ENCODE data around the gene COMMD6.
A peak's percentile ranks its signal among the peaks of the same experiment; 100 is the strongest.

DNA sequence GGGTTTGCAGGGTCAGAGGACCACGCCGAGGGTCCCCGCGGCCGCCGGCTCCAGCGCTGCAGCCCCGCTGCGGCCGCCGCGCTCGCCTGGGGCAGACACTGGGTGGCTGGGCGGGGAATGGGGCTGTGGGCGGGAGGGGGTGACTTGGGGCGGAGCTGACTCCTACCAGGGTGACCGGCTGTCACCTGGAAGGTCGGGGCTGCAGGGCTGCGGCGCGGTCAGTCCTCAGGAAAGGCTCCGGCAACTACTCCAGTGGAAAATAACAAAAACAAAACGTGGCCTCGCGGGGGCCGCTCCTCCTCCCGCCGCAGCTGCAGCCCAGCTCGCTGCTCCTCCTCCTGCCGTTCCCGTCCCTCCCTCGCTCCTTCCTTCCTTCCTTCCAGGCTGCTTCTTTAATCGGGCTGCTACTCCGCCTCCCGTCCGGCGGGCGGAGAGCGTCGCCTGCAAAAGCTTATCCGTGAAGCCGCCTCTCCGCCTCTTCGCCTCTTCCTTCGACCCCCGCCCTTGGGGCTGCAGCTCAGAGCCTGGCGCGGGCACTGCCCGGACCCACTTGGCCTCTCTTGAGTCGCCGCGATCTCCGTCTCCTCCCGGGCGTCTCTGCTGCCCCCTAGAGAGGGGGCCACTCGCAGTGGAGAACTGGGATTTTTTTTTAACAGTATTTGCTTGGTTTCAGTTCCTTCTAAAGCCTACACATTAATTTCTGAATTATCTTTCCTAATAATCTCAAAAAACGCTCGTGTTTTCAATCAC is 55.4 kb downstream of the COMMD6 start, which contains the start of gene TBC1D4:
- TF ChIP-seq, protein P1, sequence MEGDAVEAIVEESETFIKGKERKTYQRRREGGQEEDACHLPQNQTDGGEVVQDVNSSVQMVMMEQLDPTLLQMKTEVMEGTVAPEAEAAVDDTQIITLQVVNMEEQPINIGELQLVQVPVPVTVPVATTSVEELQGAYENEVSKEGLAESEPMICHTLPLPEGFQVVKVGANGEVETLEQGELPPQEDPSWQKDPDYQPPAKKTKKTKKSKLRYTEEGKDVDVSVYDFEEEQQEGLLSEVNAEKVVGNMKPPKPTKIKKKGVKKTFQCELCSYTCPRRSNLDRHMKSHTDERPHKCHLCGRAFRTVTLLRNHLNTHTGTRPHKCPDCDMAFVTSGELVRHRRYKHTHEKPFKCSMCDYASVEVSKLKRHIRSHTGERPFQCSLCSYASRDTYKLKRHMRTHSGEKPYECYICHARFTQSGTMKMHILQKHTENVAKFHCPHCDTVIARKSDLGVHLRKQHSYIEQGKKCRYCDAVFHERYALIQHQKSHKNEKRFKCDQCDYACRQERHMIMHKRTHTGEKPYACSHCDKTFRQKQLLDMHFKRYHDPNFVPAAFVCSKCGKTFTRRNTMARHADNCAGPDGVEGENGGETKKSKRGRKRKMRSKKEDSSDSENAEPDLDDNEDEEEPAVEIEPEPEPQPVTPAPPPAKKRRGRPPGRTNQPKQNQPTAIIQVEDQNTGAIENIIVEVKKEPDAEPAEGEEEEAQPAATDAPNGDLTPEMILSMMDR (IDR thresholded peaks at IDR 0.05; ENCODE audit: low read length) = peak; percentile 97
- no peak for TF ChIP-seq EZH2 (IDR thresholded peaks at IDR 0.05; ENCODE audit: borderline replicate concordance, low read length)

Measured in OCI-LY1 (cell line).